DMS114 treated with DMSO at 0.1 percent for 48 hours (cell line): ENCODE results near the gene GOLGA6L7.
"Not testable (repeated sequence)": the region's sequence is repeated elsewhere in the genome, so short reads cannot be mapped to it uniquely, and the experiment has no call there.

Experiments
- DNase-seq: peaks from one replicate; lab custom pipeline; 2025; ENCODE audit not compliant: unreplicated experiment; lab: John Stamatoyannopoulos, UW

Gene GOLGA6L7, protein sequence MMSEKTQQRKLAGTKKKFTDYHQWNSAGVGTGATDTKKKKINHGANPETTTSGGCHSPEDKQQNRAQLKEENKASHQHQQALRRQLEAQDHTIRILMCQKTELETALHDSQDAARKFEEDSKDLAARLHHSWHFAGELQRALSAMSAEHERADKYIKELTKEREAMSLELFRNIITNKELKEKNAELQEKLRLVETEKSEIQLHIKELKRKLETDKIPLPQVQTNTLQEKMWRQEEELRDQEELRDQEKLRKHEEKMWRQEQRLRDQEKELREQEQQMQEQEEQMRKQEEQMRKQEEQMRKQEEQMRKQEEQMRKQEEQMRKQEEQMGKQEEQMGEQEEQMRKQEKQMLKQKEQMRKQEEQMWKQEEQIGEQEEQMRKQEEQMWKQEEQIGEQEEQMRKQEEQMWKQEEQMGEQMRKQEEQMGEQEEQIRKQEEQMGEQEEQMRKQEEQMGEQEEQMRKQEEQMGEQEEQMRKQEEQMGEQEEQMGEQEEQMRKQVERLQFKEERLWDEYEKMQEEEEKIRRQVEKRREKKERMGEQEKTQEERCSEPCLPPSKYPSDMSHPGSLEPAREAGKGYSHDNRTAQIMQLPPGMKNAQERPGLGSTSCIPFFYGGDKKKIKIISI

DNA sequence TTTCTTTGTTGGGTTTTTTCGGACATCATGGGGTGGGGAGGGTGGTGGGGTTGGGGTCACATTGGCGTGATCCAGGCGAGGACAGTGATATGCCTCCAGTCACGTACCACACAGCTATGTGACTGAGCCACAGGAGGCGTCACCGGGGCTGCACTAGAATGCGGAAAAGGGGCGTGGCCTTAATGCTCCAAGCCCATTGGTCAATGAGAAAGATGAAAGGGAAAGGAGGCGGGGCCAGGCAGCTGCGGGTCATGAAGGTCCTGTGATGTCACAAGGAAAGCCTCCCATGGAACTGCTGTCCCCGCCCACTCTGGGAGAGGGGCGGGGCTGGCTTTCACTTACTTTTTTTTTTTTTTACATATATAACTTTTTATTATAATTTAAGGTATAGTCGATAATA, at the start of gene GOLGA6L7:
TSS of gene GOLGA6L7 (minus strand) at position 124 of the 400 bp plus-strand sequence. CDS start at position 29, 95 bp downstream.
- not testable (repeated sequence) for DNase-seq

DNA sequence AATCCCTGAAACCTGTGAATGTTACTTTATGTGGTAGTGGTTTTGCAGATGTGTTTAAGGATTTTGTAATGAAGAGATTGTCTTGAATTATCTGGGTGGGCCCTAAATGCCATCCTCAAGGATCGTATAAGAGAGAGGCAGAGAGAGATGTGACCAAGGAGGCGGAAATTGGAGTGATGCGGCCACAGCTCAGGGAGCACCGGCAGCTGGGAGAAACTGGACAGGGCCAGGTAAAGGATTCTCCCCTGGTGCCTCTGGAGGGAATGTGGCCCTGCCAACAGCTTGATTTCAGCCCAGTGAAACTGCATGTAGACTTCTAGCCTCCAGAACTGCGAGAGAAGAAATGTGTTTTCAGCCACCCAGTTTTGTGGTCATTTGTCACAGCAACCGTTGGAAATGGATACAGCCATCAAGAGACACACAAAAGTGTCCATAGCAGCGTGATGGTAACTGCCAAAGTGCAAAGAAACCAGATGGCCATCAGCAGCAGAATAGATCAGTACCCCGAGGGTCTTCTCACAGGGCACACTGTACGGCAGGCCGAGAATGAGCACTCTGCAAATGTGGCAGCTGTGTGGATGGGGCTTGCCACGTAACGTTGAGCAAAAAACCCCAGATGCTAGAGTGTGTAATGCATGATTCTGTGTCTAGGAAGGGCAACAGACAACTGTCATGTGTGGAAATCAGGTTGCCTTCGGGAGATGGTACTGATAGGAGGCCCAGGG, 49.6 kb upstream of the GOLGA6L7 start:
- no peak for DNase-seq

DNA sequence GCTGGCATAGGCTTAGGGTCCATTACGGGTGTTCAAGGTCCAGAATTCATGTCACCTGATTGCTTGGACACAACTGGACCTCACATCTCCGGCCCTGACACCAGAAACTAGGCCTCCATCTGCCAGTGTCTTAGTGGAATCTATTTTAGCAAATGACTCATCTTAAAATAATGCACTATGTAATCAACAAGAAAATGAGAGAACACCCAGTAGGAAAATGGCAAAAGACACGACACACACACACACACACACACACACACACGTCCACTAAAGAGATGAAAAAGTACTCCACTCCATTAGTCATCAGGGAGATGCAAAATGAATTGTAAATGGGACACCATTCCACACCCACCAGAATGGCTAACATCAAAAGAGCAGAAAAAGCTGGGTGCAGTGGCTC, 48.5 kb upstream of the GOLGA6L7 start:
- DNase-seq = no peak

DNA sequence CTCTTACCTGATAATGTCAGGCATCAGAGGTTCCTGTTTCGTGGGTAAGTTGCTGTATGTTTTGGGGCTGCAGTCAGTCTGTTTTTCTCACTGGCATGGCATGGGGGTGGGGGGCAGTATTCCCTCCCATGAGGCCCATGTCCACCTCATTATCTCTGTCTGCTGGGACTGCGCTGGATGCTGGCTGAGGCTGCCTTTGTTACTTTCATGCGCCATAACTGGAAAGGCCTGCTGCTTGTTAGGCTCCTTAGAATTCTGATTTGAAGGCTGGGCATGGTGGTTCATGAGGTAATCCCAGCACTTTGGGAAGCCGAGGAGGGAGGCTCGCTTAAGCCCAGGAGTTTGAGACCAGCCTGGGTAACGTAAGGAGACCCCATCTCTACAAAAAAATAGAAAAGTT, 47.1 kb upstream of the GOLGA6L7 start:
- DNase-seq = no peak

DNA sequence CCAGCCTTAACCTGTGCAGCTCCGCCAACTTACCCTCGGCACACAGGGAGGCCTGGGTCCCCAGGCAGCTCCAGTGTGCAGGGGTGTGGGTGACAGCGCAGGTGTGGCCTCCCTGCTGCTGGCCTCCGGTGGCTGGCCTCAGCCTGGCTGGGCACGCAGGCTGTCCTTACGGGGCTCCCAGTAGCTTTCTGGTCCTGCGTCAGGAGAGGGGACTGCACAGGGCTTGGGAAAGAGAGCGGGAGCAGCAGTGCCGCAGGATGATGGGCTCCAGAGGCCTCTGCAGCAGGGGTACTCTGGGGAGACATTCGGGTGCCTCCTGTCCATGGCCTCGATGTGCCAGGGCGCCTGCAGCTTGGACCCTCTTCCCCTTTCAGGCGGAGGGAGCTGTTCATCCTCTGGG, 46.7 kb upstream of the GOLGA6L7 start:
- no peak for DNase-seq

DNA sequence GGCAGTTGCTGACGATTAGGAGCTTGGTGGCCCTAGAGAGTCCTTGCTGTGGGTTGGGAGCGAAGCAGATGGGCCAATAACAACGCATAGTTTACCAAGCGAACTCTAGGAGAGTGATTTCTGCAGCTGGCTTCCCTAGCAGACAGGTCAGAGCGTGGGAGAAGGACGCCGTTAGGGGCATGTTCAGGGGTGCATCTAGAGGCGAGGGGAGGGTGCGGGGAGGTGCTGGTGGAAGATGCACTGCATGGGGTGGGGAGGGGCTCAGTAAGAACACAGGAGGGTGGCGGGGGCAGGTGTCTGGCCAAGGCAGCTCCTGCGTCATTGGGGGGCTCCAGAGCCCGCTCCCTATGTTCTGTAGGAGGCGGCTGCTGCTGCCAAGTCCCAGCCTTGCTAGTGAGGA, 46.2 kb upstream of the GOLGA6L7 start:
- DNase-seq = no peak

DNA sequence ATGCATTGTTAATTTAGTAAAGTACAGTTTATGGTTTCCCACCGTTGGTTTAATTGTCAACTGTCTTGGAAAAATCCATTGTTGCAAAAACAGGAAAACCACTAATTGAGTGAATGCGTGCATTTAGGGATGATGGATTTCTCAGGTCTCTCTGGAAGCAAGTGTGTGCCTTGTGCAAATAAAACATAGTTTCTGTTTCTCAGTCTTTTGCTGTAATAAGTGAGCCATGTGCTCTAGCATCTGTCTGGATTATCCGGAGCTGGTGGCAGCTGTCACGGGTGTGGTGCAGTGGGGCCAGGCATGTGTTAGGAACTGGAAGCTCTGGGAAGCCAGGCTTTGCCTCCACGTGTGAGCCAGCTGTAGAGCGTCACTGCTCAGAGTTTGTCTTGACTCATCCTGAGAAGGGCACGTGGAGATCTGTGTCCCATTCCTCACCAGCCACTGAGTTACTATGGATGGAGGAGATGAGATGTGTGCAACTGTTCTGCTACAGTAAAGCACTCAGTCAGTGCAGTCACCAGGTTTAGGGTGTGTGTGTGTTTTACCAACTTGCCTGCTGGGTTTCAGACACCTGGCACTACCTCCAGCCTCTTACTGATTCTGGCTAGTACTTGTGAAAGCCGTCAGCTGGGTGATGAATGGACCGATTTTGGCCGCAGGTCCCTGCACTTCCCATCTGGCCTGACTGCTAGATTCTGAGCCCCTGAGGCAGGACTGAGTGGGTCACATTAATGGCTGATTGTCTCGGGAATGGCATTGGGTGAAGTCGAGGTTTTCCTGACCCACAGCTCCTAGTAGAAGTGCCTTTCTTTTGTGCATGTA, 44.6 kb upstream of the GOLGA6L7 start:
- no peak for DNase-seq

DNA sequence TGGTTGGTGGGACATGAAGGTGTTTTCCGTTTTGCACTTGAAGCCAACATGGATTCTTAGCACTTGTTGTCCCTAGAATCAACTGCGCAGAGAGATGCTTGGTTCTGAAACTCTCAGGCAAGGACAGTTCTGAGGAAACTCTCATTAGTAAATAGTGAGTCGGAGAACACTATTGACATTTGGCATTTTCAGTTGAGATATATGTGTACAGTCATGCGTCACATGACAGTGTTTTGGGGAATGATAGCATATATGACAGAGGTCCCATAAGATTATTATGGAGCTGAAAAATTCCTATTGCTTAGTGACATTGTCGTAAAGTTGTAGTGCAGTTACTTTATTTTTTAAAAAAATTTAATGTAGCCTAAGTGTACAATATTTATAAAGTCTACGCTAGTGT, 43.1 kb upstream of the GOLGA6L7 start:
- no peak for DNase-seq

DNA sequence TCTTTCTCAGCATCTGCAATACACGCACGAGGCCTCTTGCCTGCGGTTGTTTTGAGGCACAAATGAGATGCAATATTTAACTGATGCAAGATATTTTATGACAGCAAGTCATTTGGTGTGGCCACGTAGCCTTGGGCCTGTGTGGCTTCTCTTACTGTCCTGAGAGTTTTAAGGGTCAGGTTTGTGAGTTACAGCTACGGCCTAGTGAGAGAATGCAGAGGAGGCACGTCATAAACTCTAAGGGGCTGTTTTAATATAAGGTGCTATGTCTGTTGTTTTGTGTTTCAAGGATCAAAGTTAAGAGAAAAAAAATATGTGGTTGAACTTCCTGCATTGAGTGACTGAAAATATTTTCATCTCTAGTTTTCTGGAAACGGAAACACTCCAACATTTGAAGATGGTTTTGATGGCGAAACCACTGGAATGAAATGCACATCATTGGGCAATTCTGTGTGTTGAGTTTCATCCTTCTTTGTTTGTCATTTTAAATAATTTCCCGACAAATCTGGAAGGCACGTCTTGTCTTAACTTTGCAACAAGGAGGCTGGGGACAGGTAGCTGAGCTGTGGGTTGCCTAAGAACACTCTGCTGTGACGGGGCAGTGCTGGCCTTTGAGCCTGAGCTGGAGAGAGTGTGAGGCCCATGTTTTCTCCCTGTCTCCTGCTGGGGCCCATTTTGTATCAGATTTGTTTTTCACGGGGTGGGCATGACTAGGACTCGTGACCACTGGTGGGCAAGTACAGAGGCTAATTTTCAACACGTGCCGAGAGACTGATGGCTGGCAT, 42.5 kb upstream of the GOLGA6L7 start:
- DNase-seq = no peak

DNA sequence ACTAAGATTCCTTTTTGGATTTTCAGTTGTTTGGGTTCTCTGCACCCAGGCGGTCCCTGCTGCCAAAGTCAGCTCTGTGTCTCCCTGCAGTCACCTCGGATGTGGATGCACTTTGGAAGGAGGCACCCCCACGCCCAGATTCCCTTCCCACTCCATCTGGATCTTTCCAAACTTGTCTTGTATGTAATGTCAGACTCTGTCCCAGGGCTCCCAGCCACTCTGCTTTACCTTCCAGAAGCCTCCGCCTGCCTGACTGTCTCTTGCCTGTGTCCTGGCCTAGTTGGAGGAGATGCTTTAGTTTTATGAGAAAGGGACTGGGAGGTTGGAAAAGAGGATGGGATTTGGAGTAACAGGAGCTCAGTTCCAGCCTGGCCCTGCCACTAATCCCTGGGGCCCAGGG, 41.8 kb upstream of the GOLGA6L7 start:
- not testable (repeated sequence) for DNase-seq

DNA sequence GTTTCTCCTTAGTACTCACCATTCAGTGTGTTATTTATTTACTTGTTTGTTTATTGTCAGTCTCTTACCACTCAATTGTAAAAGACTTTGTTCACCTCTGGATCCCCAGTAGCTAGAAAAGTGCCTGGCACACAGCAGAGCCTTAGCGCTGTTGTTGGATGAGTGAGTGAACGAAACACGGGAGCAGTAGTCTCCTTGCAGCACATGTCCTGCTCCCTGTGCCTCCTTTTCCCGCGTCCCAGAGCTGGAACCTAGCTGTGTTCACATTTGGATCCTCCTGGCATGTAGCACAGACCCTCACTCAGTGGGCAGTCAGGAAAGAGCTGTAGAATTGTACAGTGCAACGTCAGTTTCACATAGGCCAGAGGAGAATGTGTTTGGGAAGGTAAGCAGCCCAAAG, 41.4 kb upstream of the GOLGA6L7 start:
- not testable (repeated sequence) for DNase-seq

DNA sequence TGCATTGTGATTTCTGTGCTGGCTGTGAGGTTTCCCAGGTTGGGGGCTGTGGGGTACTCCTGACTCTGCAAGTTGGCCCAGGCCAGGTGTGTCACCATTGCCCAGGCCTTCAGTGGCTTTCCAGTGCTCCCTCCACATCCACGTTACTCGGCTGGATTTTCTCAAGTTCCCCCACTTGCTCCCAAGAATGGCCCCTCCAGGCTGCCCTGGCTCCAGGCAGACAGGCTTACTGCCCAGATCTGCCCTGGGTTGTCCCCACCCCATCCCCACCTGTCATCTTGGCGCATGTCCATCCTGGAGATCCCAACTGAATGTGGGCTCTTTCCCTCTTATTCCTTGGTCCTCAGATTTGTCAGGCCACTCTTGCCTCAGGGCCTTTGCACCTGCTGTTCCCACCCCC, 40.9 kb upstream of the GOLGA6L7 start:
- DNase-seq = no peak

DNA sequence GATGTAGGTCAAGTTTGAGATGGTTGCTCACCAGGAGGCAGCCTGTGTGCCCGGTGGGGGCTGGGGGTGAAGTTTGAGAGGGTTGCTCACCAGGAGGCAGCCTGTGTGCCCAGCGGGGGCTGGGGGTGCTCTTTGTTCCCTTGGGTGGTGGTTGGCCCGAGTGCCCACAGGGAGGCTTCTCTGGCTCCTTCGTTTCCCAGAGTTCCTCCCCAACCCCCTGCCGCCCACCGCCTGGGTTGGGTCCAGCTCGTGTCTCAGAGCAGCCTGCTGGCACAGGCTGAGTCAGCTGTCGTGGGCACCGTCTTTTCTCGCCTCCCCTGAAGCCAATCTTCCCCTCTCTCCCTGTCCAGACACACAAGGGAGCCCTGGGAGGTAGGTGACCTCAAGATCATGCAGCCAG, 40.5 kb upstream of the GOLGA6L7 start:
- DNase-seq = no peak

DNA sequence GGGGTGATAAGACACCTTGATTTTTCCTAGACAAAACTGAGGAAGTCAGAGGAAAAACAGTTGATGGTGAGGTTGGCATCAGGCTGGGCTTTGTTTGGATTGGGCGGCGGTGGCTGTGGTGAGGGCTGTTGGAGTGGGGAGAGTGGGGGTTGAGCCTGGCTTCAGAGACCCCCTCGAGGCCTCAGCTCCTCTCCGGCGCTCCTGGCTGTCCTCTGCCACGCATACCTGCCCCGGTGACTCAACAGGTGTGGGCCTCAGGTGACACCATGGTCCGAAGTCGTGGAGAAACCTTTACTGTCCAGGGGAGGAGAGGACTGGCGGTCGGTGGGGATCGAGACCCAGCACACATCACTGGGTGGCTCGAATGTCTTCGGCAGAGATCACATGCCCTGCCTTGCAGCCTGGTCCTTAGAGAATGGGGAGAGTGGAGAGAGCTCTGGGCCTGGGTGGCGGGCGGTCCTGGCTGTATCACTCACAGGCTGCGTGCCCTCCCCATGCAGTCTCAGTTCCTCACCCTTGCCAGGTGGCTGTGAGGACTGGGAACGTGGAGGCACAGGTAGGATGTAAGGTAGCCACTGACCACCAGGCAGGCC, 40.0 kb upstream of the GOLGA6L7 start:
- no peak for DNase-seq

DNA sequence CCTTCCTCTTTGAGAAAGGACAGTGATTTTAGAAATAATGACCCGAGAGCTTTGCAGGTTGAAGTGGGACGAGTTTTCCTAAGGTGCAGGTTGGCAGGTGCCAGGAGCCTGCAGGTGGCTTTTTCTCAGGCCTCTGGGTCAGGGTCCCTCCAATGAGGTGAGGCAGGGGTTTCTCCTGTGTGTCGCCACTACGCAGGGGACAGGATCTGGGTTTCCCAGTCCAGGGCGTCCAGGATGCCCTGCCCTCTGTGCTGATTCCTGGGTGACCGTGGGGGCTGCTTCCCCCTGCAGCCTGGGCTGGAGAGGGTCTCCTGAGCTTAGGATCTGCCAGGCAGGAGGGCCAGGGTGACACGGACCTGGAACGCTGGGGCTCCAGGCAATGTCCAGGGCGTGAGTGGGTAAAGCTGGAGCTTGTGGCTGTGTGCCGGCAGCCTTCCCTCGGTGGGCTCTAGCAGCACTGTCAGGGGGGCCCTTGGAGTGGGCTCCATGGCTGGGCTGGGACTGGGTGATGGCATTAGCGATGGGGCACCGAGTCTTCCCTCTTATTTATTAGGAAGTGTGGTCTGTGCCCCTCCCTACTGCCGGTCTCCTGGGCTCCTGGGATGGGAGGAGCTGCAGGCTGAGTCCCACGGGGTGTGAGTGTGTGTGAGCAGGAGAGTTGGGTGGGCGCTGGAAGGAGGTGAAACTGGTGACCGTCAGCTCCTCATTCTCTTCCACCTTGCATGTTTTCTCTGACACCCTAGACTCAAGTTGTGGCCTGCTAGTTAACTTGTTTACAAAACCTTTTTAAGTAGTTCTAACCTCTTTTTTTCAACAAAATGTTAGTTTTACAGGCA, 39.1 kb upstream of the GOLGA6L7 start:
- DNase-seq = no peak

DNA sequence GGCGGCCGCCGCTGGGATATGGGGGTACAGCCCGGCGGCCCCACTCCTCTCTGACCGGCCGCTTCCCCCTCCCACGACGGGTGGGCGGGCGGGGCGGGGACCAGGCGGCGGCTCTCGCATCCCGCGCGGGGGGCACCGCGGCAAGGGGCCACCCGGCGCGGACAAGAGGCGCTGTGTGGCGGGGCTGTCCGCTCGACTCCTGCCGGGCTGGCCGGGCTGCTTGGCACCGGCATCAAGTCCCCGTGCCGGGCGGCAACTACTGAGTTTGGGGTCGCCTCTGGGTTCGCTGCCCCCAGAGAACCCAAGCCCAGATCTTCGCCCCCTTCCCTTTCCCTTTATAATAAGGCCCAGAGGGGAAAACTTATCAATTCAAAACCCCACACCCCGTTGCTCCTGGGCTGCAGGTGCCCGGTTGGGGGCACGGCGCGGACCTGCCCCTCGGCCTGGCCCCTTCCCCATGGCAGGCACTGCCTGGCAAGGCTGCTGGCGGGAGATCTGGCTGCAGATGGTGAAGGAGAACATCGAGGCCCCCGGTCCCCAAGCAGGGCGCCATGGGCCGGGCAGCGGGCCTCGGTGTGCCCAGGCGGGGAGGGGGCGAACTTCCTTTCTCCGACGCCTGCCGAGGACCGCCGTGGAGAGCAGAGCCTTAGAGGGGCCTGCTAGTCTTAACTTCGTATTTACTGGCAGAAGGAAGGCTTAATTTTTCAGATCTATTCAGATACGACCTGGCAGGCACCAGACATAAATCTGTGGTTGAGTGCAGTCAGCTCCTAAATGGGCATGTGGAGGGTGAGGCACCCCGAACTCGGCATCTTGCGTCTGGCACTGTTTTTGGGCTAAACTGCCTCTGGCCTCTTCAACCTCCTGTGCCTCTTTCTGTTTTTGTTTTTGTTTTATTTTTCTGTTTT, 38.2 kb upstream of the GOLGA6L7 start:
- DNase-seq = no peak

DNA sequence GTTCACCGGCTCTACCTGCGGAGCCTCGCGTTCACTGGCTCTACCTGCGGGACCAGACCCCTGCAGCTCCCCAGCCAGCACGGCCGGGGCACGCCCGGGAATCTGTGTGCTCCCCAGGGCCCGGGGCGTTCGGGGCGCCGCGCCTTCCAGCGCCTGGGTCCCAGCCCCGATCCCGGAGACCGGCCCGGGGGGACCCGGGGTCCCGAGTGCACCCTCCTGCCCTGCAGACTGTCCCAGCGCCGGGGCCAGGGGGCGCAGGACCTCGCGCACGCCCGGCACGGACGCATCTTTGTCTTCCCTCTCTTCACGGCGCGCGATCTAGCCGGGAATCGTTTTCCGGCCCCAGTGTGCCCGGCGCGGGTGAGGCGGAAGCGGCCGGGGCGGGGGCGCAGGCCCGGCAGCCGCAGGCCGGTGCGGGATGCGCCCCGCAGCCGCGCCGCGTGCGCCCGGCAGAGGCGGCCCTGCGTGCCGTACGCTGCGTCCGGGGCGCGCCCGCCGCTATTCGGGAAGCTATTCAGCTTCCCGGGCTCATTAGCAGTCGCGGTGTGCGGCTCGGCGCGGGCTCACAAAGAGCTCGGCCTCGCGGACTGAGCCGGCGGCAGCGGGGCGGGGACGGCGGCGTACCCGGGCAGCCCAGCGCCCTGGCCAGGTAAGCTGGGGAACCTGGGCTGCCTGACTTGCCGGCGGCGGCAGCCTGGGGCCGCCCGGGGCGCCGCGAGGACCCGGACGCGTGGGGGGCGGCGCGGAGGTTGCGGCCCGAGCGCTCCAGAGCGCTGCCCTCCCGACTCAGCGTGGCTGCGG, 37.4 kb upstream of the GOLGA6L7 start, which contains the start of gene APBA2:
TSS of gene APBA2 (plus strand) at position 345 of the 801 bp plus-strand sequence. CDS start 167,911 bp downstream, outside the sequence.
- DNase-seq = no peak
